Left forelimb (tissue), 1 donor: ENCODE measurements around the gene DMD.
"Not testable (repeated sequence)": the region's sequence is repeated elsewhere in the genome, so short reads cannot be mapped to it uniquely, and the experiment has no call there.

Source experiments
- DNase-seq: peaks from one replicate; pipeline ENCODE4 v3.0.0-alpha.2; 2018; ENCODE audit warnings: low spot score

The DMD gene

GRCh38 chrX:33156152-33156726 lies 55.1 kb downstream of the DMD start:
- DNase-seq, result no peak

- DNase-seq, result no peak
These were observed 61.8 kb downstream of the DMD start for GRCh38 chrX:33149580-33149979.

- DNase-seq, result no peak
These were observed 62.3 kb downstream of the DMD start for GRCh38 chrX:33149085-33149484.

- DNase-seq, result no peak
These were observed 69.0 kb downstream of the DMD start for GRCh38 chrX:33142331-33142730.

GRCh38 chrX:33138677-33139249 lies 72.6 kb downstream of the DMD start:
- no peak for DNase-seq

GRCh38 chrX:33134164-33134563 lies 77.2 kb downstream of the DMD start:
- DNase-seq, result no peak

- DNase-seq, result no peak
These were observed 78.0 kb downstream of the DMD start for GRCh38 chrX:33133320-33133719.

- no peak for DNase-seq
These were observed 78.8 kb downstream of the DMD start for GRCh38 chrX:33132569-33132968.

GRCh38 chrX:33129607-33130006 lies 81.7 kb downstream of the DMD start:
- DNase-seq, result no peak

- no peak for DNase-seq
These were observed 83.1 kb downstream of the DMD start for GRCh38 chrX:33128048-33128805.

GRCh38 chrX:33126469-33126868 lies 84.9 kb downstream of the DMD start:
- DNase-seq, result no peak

GRCh38 chrX:33109858-33110257 lies 101.5 kb downstream of the DMD start:
- DNase-seq, result no peak

- no peak for DNase-seq
These were observed 104.6 kb downstream of the DMD start for GRCh38 chrX:33106737-33107136.

GRCh38 chrX:33095079-33095478 lies 116.3 kb downstream of the DMD start:
- DNase-seq, result no peak

GRCh38 chrX:33087411-33087810 lies 123.9 kb downstream of the DMD start:
- no peak for DNase-seq

- DNase-seq, result no peak
These were observed 124.5 kb downstream of the DMD start for GRCh38 chrX:33086886-33087285.

GRCh38 chrX:33082371-33082770 lies 129.0 kb downstream of the DMD start:
- no peak for DNase-seq

- DNase-seq, result no peak
These were observed 133.1 kb downstream of the DMD start for GRCh38 chrX:33078273-33078672.

GRCh38 chrX:33073660-33074059 lies 137.7 kb downstream of the DMD start:
- not testable (repeated sequence) for DNase-seq

- DNase-seq, result no peak
These were observed 145.9 kb downstream of the DMD start for GRCh38 chrX:33065415-33065814.

GRCh38 chrX:33062041-33062440 lies 149.3 kb downstream of the DMD start:
- DNase-seq, result no peak

- no peak for DNase-seq
These were observed 158.3 kb downstream of the DMD start for GRCh38 chrX:33053001-33053400.

- DNase-seq, result no peak
These were observed 165.5 kb downstream of the DMD start for GRCh38 chrX:33045882-33046281.

- no peak for DNase-seq
These were observed 166.1 kb downstream of the DMD start for GRCh38 chrX:33045245-33045644.
